H9 (cell line): ENCODE measurements around the gene ANKRD13D. TPM values are rescaled to one million over a fixed set of nuclear protein-coding genes. Genes with fewer than 3 reads are reported as not detected.

Experiments used
- DNase-seq: peaks from one replicate; pipeline ENCODE4 v3.0.0-alpha.2; 2017
- H2AFZ ChIP-seq: one replicate; pipeline ENCODE4 v1.6.1; 2013; ENCODE audit warnings: mild to moderate bottlenecking, low read length, control low read depth, moderate library complexity
- H2AK5ac ChIP-seq: 2 replicates; pipeline ENCODE4 v1.6.1; 2013; ENCODE audit warnings: low read length, control low read depth, mixed read lengths; ENCODE audit not compliant: insufficient read length
- H2BK120ac ChIP-seq: one replicate; pipeline ENCODE4 v1.6.1; 2013; ENCODE audit warnings: low read depth, mild to moderate bottlenecking, low read length, control low read depth, inconsistent platforms; ENCODE audit not compliant: poor library complexity, severe bottlenecking
- H2BK12ac ChIP-seq: 2 replicates; pipeline ENCODE4 v1.6.1; 2013; ENCODE audit warnings: low read length, control low read depth, mixed read lengths, low read depth; ENCODE audit not compliant: insufficient read length
- H2BK15ac ChIP-seq: 2 replicates; pipeline ENCODE4 v1.6.1; 2013; ENCODE audit warnings: low read depth, low read length, control low read depth
- H2BK20ac ChIP-seq: one replicate; pipeline ENCODE4 v1.6.1; 2013; ENCODE audit warnings: low read depth, mild to moderate bottlenecking, low read length, control low read depth, inconsistent platforms; ENCODE audit not compliant: poor library complexity, severe bottlenecking
- H2BK5ac ChIP-seq: 2 replicates; pipeline ENCODE4 v1.6.1; 2013; ENCODE audit warnings: low read length, control low read depth, mixed read lengths; ENCODE audit not compliant: insufficient read length
- H3K14ac ChIP-seq: 2 replicates; pipeline ENCODE4 v1.6.1; 2013; ENCODE audit warnings: low read length, control low read depth; ENCODE audit not compliant: insufficient read depth
- H3K18ac ChIP-seq: 2 replicates; pipeline ENCODE4 v1.6.1; 2013; ENCODE audit warnings: low read depth, mild to moderate bottlenecking, mixed read lengths, low read length, control low read depth; ENCODE audit not compliant: insufficient read length
- H3K23ac ChIP-seq: 2 replicates; pipeline ENCODE4 v1.6.1; 2013; ENCODE audit warnings: low read length, control low read depth, mixed read lengths, low read depth; ENCODE audit not compliant: insufficient read length
- H3K23me2 ChIP-seq: 2 replicates; pipeline ENCODE4 v1.6.1; 2013; ENCODE audit warnings: low read depth, mild to moderate bottlenecking, mixed read lengths, low read length, control low read depth; ENCODE audit not compliant: insufficient read length, poor library complexity, severe bottlenecking
- H3K27ac ChIP-seq: 2 replicates; pipeline ENCODE4 v1.5.1; 2013; ENCODE audit warnings: low read length, control low read depth, mixed read lengths, low read depth; ENCODE audit not compliant: insufficient read length
- H3K27me3 ChIP-seq: 2 replicates; pipeline ENCODE4 v1.6.1; 2013; ENCODE audit warnings: low read length, control low read depth, inconsistent platforms; ENCODE audit not compliant: insufficient read depth
- H3K4ac ChIP-seq: 2 replicates; pipeline ENCODE4 v1.6.1; 2013; ENCODE audit warnings: low read depth, mild to moderate bottlenecking, control low read depth, inconsistent platforms, low read length, moderate library complexity
- H3K4me1 ChIP-seq: 2 replicates; pipeline ENCODE4 v1.6.1; 2013; ENCODE audit warnings: low read length, control low read depth, inconsistent platforms; ENCODE audit not compliant: insufficient read depth
- H3K4me2 ChIP-seq: 2 replicates; pipeline ENCODE4 v1.6.1; 2013; ENCODE audit warnings: low read length, control low read depth, mixed read lengths; ENCODE audit not compliant: insufficient read length, insufficient read depth
- H3K56ac ChIP-seq: 2 replicates; pipeline ENCODE4 v1.6.1; 2013; ENCODE audit warnings: low read depth, mild to moderate bottlenecking, mixed read lengths, low read length, control low read depth; ENCODE audit not compliant: insufficient read length
- H3K79me1 ChIP-seq: 2 replicates; pipeline ENCODE4 v1.6.1; 2013; ENCODE audit warnings: low read depth, mild to moderate bottlenecking, moderate library complexity, low read length, control low read depth, inconsistent platforms; ENCODE audit not compliant: insufficient read depth, poor library complexity, severe bottlenecking
- H3K79me2 ChIP-seq: 2 replicates; pipeline ENCODE4 v1.6.1; 2013; ENCODE audit warnings: low read length, control low read depth, inconsistent platforms; ENCODE audit not compliant: insufficient read depth
- H3K9ac ChIP-seq: 2 replicates; pipeline ENCODE4 v1.6.1; 2013; ENCODE audit warnings: low read length, control low read depth, mixed read lengths; ENCODE audit not compliant: insufficient read length; ENCODE audit errors: extremely low read depth
- H3K9me3 ChIP-seq: one replicate; pipeline ENCODE4 v1.6.1; 2013; ENCODE audit warnings: low read depth, low read length, inconsistent platforms; ENCODE audit not compliant: control insufficient read depth
- H3T11ph ChIP-seq: one replicate; pipeline ENCODE4 v1.6.1; 2013; ENCODE audit warnings: mild to moderate bottlenecking, low read length, control low read depth, inconsistent platforms
- H4K20me1 ChIP-seq: one replicate; pipeline ENCODE4 v1.6.1; 2013; ENCODE audit not compliant: control insufficient read depth, insufficient read length, insufficient read depth
- H4K5ac ChIP-seq: 2 replicates; pipeline ENCODE4 v1.6.1; 2013; ENCODE audit warnings: low read depth, mild to moderate bottlenecking, mixed read lengths, low read length, control low read depth; ENCODE audit not compliant: insufficient read length
- H4K8ac ChIP-seq: replicated peaks from 2 replicates; pipeline ENCODE4 v1.6.1; 2013; ENCODE audit warnings: low read length, control low read depth, mixed read lengths, low read depth; ENCODE audit not compliant: insufficient read length
- H4K91ac ChIP-seq: 2 replicates; pipeline ENCODE4 v1.6.1; 2013; ENCODE audit warnings: low read depth, mild to moderate bottlenecking, moderate library complexity, mixed read lengths, low read length, control low read depth; ENCODE audit not compliant: insufficient read length
- H3K27ac Mint-ChIP-seq, 3 experiments: 2 replicates in 2 of 3; 3 replicates in 1 of 3; pipeline ENCODE4 v1.8.0; 2020 to 2021; ENCODE audit warnings: mixed read lengths in 3 of 3, mild to moderate bottlenecking in 1 of 3, moderate library complexity in 1 of 3
- H3K27me3 Mint-ChIP-seq: 2 replicates; pipeline ENCODE4 v1.8.0; 2021; ENCODE audit warnings: low read depth, mild to moderate bottlenecking, moderate library complexity, mixed read lengths
- H3K36me3 Mint-ChIP-seq, 3 experiments: 2 replicates in 2 of 3; 3 replicates in 1 of 3; pipeline ENCODE4 v1.8.0; 2020 to 2021; ENCODE audit warnings: low read depth in 3 of 3, mixed read lengths in 3 of 3; ENCODE audit not compliant: insufficient read depth in 1 of 3
- H3K4me1 Mint-ChIP-seq, 2 experiments: 2 replicates each; pipeline ENCODE4 v1.8.0; 2020; ENCODE audit warnings: mixed read lengths in 2 of 2
- H3K4me3 Mint-ChIP-seq, 2 experiments: 2 replicates in 1 of 2; 3 replicates in 1 of 2; pipeline ENCODE4 v1.8.0; 2020 to 2021; ENCODE audit warnings: mild to moderate bottlenecking in 2 of 2, mixed read lengths in 2 of 2, moderate library complexity in 1 of 2
- H3K9me3 Mint-ChIP-seq, 2 experiments: 2 replicates in 1 of 2; 3 replicates in 1 of 2; pipeline ENCODE4 v1.8.0; 2020; ENCODE audit warnings: mild to moderate bottlenecking in 2 of 2, mixed read lengths in 2 of 2, moderate library complexity in 1 of 2
- CTCF ChIP-seq: fragments of 200-600 bp; sonication (generic); conservative IDR thresholded peaks from 3 replicates; pipeline ENCODE4 v1.8.0; 2021; ENCODE audit warnings: antibody characterized with exemption, mild to moderate bottlenecking
- WGBS: extraction: QIAGEN DNeasy Blood & Tissue Kit; methylation state at CpG from one replicate; pipeline ENCODE4 v1.1.7; 2013; ENCODE audit warnings: missing lambda C conversion rate, low lambda C conversion rate, mixed read lengths; ENCODE audit not compliant: insufficient read length; ENCODE audit errors: extremely low coverage; 5-methylcytosine and 5-hydroxymethylcytosine counted together
- total RNA-seq: library from RNA; stranded (reverse); gene quantifications from 2 replicates; pipeline ENCODE4 v1.2.1, GENCODE V29; 2021

ANKRD13D gene
- total RNA-seq, 1 experiment from 2014 or later: 42.1 TPM

- no peak overlapping the region for H2BK15ac ChIP-seq
- H3K27ac ChIP-seq: no peak overlapping the region
- H3K27me3 ChIP-seq: no peaks in the 10 kb centered on the region
- H3K4me1 ChIP-seq: no peaks in the 10 kb centered on the region
- H2AK5ac ChIP-seq: no peak overlapping the region
- no peaks in the 10 kb centered on the region for H3K9me3 ChIP-seq
- no peak overlapping the region for H3K4me3 Mint-ChIP-seq
- H3K79me2 ChIP-seq: no peaks in the 10 kb centered on the region
- H2BK5ac ChIP-seq: no peak overlapping the region
- H4K5ac ChIP-seq: no peak overlapping the region
- H2BK12ac ChIP-seq: no peak overlapping the region
- no peak overlapping the region for H3K23ac ChIP-seq
- H3K36me3 Mint-ChIP-seq: peaks cover 34 to 57% (median 42%) of the 10 kb centered on the region in 3 experiments
- H3K18ac ChIP-seq: no peak overlapping the region
- no peak overlapping the region for H4K91ac ChIP-seq
- H3K4ac ChIP-seq: no peak overlapping the region
- no peak for DNase-seq
- no peak overlapping the region for H2BK20ac ChIP-seq
- no peak overlapping the region for H4K8ac ChIP-seq
- H3K4me1 Mint-ChIP-seq: peaks cover 5 to 6% of the 10 kb centered on the region in 2 experiments
- H3T11ph ChIP-seq: no peak overlapping the region
- WGBS: no CpG with 5 or more reads among the region's 3 CpGs
- H3K27me3 Mint-ChIP-seq: no peaks in the 10 kb centered on the region; the same call in 1 of the 2 replicates
- no peaks in the 10 kb centered on the region for H3K79me1 ChIP-seq
- H3K14ac ChIP-seq: no peak overlapping the region
- peaks cover 6% of the 10 kb centered on the region for H3K23me2 ChIP-seq
- no peak overlapping the region for H2BK120ac ChIP-seq
- no peak overlapping the region for H3K56ac ChIP-seq
- no peak overlapping the region for H3K9ac ChIP-seq
- H4K20me1 ChIP-seq: no peaks in the 10 kb centered on the region
- H2AFZ ChIP-seq: no peak overlapping the region
- H3K9me3 Mint-ChIP-seq: peaks cover 16 to 21% of the 10 kb centered on the region in 2 experiments; a peak in 4 of 5 replicates
- H3K27ac Mint-ChIP-seq: no peak overlapping the region
- no peak for TF ChIP-seq CTCF
- no peak overlapping the region for H3K4me2 ChIP-seq
Observed at GRCh38 chr11:67293090-67293489, 4.0 kb downstream of the ANKRD13D start.
